NCI-H69 (cell line): ENCODE measurements around the gene STX8.

Source experiments
- DNase-seq: peaks from one replicate; lab custom pipeline; 2025; lab: John Stamatoyannopoulos, UW

STX8 gene

DNA sequence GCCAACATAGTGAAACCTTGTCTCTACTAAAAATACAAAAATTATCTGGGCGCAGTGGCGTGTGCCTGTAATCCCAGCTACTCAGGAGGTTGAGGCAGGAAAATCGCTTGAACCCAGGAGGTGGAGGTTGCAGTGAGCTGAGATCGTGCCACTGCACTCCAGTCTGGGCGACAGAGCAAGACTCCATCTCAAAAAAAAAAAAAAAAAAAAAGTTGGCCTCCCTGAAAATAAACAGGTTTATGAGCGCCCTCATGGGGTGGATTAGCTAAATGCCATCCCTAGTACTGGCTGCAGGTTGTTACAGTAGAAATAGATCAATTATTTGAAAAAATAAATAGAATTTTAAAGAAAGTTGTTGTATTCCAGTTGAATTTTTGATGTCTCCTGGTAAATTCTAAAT, 20.9 kb downstream of the STX8 start:
- peak; percentile 37 for DNase-seq

GRCh38 chr17:9553596-9553995, 22.0 kb downstream of the STX8 start:
- no peak for DNase-seq

DNA sequence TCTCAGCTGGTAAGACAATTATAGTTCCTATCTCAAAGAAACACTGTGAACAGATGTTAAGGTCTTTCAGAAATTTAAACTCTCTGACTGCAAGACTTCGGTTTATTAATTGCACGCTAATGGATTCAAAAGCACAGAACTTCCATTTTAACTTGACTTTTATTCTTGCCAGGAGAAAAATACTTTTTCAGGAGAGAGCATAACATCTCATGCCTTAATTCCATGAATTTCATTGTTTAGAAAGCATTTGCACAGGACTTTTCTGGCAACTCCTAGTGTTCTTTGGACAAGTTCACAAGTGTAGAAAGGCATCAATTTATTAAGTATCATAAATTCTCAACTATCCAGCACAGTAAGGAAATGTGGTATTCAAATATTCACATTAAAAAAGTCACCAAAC, 22.4 kb downstream of the STX8 start:
- DNase-seq, result no peak

GRCh38 chr17:9549215-9549614, 26.4 kb downstream of the STX8 start:
- DNase-seq, result no peak

- no peak for DNase-seq
These were observed 31.4 kb downstream of the STX8 start for GRCh38 chr17:9544221-9544620.

- DNase-seq, result no peak
These were observed 33.9 kb downstream of the STX8 start for GRCh38 chr17:9541718-9542117.

GRCh38 chr17:9538626-9539025, 37.0 kb downstream of the STX8 start:
- no peak for DNase-seq

GRCh38 chr17:9537177-9537776, 38.3 kb downstream of the STX8 start:
- DNase-seq, result no peak

DNA sequence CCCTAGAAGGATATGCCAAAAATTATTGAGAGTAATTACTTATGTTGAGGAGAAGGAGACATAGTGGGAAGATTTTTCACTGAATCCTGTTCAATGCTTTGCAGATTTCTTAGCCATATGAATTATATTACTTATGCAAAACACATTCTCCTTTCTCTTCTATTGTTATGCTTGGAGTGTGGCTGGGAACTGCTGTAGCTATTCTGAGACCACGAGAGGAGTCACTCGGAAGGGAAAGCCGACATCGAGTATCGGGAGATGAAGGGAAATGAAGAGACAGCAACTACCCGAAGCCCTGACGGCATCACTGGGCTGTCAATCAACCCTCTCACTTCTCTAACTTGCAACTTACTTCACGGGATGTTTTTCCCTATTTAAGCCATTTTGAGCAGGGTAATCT, 39.6 kb downstream of the STX8 start:
- no peak for DNase-seq

GRCh38 chr17:9533441-9533840, 42.2 kb downstream of the STX8 start:
- no peak for DNase-seq

- no peak for DNase-seq
These were observed 42.9 kb downstream of the STX8 start for GRCh38 chr17:9532715-9533114.

GRCh38 chr17:9531034-9531433, 44.6 kb downstream of the STX8 start:
- no peak for DNase-seq

GRCh38 chr17:9529033-9529700, 46.5 kb downstream of the STX8 start:
- peak; percentile 2 for DNase-seq

DNA sequence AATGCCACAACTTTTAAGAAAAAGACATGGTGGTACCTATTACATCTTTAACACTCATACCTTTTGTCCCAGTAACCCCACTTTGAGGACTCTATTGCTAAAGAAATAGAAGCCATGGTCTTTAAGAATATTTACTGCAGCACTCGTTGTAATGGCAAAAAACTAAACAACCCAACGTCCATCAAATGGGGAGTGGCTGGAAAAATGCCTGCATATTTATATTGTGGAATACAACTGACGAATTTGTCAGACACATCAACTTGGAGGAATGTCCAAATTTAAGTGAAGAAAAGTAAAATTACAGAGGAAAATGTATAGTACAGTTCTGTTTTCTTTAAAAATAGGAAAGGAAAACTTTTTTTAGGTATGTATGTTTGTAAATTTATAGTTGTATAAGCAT, 47.8 kb downstream of the STX8 start:
- DNase-seq, result no peak

DNA sequence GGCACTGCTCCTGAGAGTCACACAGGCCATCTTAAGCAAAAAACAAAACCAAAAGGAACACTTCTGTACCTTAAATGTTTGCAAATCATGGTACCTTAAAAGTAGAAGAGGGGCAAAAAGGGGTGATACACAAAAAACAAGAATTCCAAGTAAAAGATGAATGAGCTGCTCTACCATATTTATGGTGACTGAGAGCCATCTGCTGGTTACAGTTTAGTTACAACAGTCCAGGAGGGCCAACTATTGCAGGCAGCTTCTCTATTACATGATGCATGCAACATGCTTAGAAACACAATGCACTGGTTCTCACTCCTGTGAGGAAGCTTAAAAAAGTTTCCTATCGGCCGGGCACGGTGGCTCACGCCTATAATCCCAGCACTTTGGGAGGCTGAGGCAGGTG, 53.5 kb downstream of the STX8 start:
- peak; percentile 3 for DNase-seq

DNA sequence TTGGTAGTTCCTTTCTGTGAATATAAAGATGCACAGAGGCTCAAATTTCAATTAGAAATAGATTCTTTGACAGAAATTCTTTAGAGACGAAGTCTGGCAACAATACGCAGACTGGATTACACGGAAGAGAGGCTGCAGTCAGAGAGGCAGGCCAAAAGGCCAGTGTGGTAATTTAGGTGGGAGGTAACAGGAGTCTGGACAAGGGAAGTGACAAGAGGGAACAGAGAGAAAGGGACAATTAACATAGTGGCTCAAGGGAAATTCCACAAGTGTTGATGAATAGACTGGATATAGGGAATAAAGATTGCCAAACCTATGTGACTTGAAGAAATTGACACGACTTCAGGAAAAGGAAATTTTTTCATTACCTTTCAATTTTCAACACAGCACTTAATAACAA, 54.6 kb downstream of the STX8 start:
- no peak for DNase-seq

GRCh38 chr17:9520649-9521048, 55.0 kb downstream of the STX8 start:
- DNase-seq, result no peak

DNA sequence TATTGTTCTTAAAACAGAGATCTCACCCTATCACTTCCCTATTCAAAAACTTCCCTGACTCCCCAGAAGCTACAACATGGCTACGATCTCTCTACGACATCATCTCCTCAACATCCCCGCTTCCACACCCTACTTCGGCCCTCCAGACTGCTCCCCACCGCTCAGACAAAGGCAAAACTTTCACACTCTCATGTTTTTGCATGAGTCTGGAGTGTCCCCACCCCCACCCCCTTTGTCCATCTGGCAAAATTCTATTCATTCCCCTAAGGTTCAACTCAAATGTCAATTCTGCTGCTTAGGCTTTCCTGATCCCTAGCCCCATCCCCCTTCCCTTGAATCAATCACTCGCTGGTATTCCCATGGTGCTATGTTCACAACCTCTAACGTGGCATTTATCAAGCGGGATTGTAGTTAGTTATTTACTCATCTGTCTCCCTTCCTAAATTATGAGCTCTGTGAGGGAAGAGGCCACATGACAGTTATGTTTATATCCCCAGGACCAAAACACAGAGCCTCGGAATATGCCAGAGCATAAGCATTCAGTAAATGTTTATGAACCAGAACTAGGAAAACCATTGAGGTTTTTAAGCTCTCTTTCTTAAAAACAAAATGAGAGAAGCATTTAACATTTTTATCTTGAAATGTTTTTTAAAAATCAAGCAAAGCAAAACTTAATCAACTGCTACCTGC, 55.9 kb downstream of the STX8 start:
- DNase-seq, result no peak

DNA sequence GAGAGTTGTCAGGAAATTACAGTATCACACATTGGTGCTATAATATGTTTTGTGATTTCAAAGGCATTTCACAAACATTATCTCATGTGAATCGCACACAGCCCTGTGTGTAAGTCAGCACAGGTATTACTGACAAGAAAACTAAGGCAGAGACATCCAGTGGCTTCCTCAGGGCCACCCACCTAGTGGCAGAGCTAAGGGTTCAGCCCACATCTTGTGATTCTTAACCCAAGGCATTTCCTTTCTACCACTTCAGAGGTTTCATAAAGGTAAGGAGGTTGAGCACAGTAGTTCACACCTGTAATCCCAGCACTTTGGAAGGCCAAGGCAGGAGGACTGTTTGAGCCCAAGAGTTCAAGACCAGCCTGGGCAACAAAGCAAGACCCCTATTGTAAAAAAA, 58.2 kb downstream of the STX8 start:
- no peak for DNase-seq

DNA sequence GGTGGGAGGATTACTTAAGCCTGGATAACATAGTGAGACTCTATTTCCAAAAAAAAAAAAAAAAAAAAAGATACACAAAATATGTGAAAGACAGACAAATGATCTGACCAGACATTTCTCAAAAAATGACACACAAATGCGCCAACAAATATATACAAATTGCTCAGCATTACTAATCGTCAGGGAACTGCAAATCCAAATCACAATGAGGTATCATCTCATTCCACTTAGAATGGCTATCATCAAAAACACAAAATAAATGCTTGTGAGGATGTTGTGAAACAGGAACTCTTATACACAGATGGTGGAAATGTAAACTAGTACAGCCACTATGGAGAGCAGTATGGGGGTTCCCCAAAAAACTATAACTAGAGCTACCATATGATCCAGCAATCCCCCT, 62.4 kb downstream of the STX8 start:
- no peak for DNase-seq

GRCh38 chr17:9512323-9513168, 63.1 kb downstream of the STX8 start:
- DNase-seq, result peak; percentile 0

DNA sequence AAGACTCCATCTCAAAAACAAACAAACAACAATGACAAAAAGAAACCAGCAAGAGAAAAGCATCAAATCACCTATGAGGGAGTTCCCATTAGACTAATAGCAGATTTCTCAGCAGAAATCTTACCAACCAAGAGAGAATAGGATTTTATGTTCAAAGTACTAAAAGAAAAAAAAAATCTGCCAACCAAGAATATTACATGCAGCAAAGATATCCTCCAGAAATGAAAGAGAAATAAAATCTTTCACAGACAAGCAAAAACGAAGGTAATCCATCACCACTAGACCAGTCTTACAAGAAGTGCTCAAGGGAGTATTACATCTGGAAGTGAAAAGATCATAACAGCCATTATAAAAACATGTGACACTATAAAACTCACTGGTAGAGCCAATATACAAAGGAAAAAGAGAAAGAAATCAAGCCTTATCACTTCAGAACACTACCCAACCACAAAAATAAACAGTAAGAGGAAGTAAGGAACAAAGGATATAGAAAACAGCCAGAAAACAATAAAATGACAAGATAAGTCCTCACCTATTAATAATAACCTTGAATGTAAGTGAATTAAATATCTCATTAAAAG, 66.3 kb downstream of the STX8 start:
- DNase-seq, result no peak
